Activated T-helper 1 cell treated with Interleukin-2 at 50 U/mL for 16 hours (primary cell): ENCODE measurements around the gene PDSS2.
"Not testable (repeated sequence)": the region's sequence is repeated elsewhere in the genome, so short reads cannot be mapped to it uniquely, and the experiment has no call there.

ENCODE experiments used
- DNase-seq: peaks from one replicate; pipeline ENCODE4 v3.0.0-alpha.2; 2020; ENCODE audit warnings: low read depth

Gene PDSS2

GRCh38 chr6:107217248-107217647 lies 242.1 kb downstream of the PDSS2 start:
- DNase-seq: no peak

GRCh38 chr6:107216197-107216933 lies 243.0 kb downstream of the PDSS2 start:
- DNase-seq: no peak

GRCh38 chr6:107215334-107215733 lies 244.0 kb downstream of the PDSS2 start:
- no peak for DNase-seq

GRCh38 chr6:107214655-107215054 lies 244.7 kb downstream of the PDSS2 start:
- no peak for DNase-seq

- DNase-seq: no peak
Measured at GRCh38 chr6:107209406-107210305, 249.7 kb downstream of the PDSS2 start.

GRCh38 chr6:107207251-107207873 lies 252.0 kb downstream of the PDSS2 start:
- DNase-seq: no peak

- no peak for DNase-seq
Measured at GRCh38 chr6:107205058-107205998, 254.0 kb downstream of the PDSS2 start.

- DNase-seq: no peak
Measured at GRCh38 chr6:107202876-107203468, 256.4 kb downstream of the PDSS2 start.

GRCh38 chr6:107198631-107199416 lies 260.5 kb downstream of the PDSS2 start:
- no peak for DNase-seq

- DNase-seq: no peak
Measured at GRCh38 chr6:107196152-107196551, 263.2 kb downstream of the PDSS2 start.

- DNase-seq: not testable (repeated sequence)
Measured at GRCh38 chr6:107194723-107195122, 264.6 kb downstream of the PDSS2 start.

- DNase-seq: no peak
Measured at GRCh38 chr6:107192830-107193229, 266.5 kb downstream of the PDSS2 start.

- DNase-seq: no peak
Measured at GRCh38 chr6:107187630-107188029, 271.7 kb downstream of the PDSS2 start.

GRCh38 chr6:107186047-107186446 lies 273.3 kb downstream of the PDSS2 start:
- no peak for DNase-seq

- DNase-seq: no peak
Measured at GRCh38 chr6:107185391-107185970, 273.9 kb downstream of the PDSS2 start.

GRCh38 chr6:107184435-107184834 lies 274.9 kb downstream of the PDSS2 start:
- DNase-seq: no peak

GRCh38 chr6:107180099-107180498 lies 279.3 kb downstream of the PDSS2 start:
- no peak for DNase-seq

GRCh38 chr6:107179004-107179403 lies 280.4 kb downstream of the PDSS2 start:
- DNase-seq: no peak

- DNase-seq: no peak
Measured at GRCh38 chr6:107173779-107174178, 285.6 kb downstream of the PDSS2 start.

- DNase-seq: no peak
Measured at GRCh38 chr6:107171513-107171912, 287.9 kb downstream of the PDSS2 start.
